Measurements from ENCODE around the gene ROCK2. TPM values are rescaled to one million over a fixed set of nuclear protein-coding genes. Genes with fewer than 3 reads are reported as not detected.

ROCK2 gene
- polyA plus RNA-seq, 1 donor: 46.2 TPM

- DNase-seq: no peak
These were observed 34.7 kb downstream of the ROCK2 start for GRCh38 chr2:11309706-11310105.

- DNase-seq: no peak
These were observed 36.5 kb downstream of the ROCK2 start for GRCh38 chr2:11307764-11308415.

- no peak for DNase-seq
These were observed 38.5 kb downstream of the ROCK2 start for GRCh38 chr2:11305958-11306357.

GRCh38 chr2:11305338-11305737 lies 39.1 kb downstream of the ROCK2 start:
- no peak for DNase-seq

- DNase-seq: no peak
These were observed 40.0 kb downstream of the ROCK2 start for GRCh38 chr2:11304476-11304875.

- no peak for DNase-seq
These were observed 41.0 kb downstream of the ROCK2 start for GRCh38 chr2:11303290-11304013.

- DNase-seq: no peak
These were observed 45.0 kb downstream of the ROCK2 start for GRCh38 chr2:11299439-11299838.

GRCh38 chr2:11298592-11298991 lies 45.8 kb downstream of the ROCK2 start:
- DNase-seq: no peak

- DNase-seq: no peak
These were observed 48.0 kb downstream of the ROCK2 start for GRCh38 chr2:11296401-11296800.

GRCh38 chr2:11292464-11293255 lies 51.8 kb downstream of the ROCK2 start:
- DNase-seq: no peak

- DNase-seq: no peak
These were observed 53.7 kb downstream of the ROCK2 start for GRCh38 chr2:11290713-11291112.

- DNase-seq: no peak
These were observed 54.2 kb downstream of the ROCK2 start for GRCh38 chr2:11290211-11290610.

GRCh38 chr2:11288431-11288830 lies 56.0 kb downstream of the ROCK2 start:
- DNase-seq: no peak

GRCh38 chr2:11286749-11287148 lies 57.7 kb downstream of the ROCK2 start:
- no peak for DNase-seq

- no peak for DNase-seq
These were observed 58.1 kb downstream of the ROCK2 start for GRCh38 chr2:11286323-11286722.

- no peak for DNase-seq
These were observed 58.9 kb downstream of the ROCK2 start for GRCh38 chr2:11285499-11285898.

- no peak for DNase-seq
These were observed 63.2 kb downstream of the ROCK2 start for GRCh38 chr2:11281186-11281585.

GRCh38 chr2:11280713-11281112 lies 63.7 kb downstream of the ROCK2 start:
- DNase-seq: no peak

- no peak for DNase-seq
These were observed 65.0 kb downstream of the ROCK2 start for GRCh38 chr2:11279398-11279797.

GRCh38 chr2:11278219-11278618 lies 66.2 kb downstream of the ROCK2 start:
- no peak for DNase-seq

- no peak for DNase-seq
These were observed 68.5 kb downstream of the ROCK2 start for GRCh38 chr2:11275910-11276309.

GRCh38 chr2:11270891-11271290 lies 73.5 kb downstream of the ROCK2 start:
- DNase-seq: no peak

- DNase-seq: peak; percentile 24
These were observed 76.5 kb downstream of the ROCK2 start for GRCh38 chr2:11267931-11268330.
